H9 (cell line): Measurements from ENCODE around the gene HNRNPH1. TPM values are rescaled to one million over a fixed set of nuclear protein-coding genes. Genes with fewer than 3 reads are reported as not detected.

Source experiments
- DNase-seq: peaks from one replicate; pipeline ENCODE4 v3.0.0-alpha.2; 2017
- H2AFZ ChIP-seq: one replicate; pipeline ENCODE4 v1.6.1; 2013; ENCODE audit warnings: mild to moderate bottlenecking, low read length, control low read depth, moderate library complexity
- H2AK5ac ChIP-seq: 2 replicates; pipeline ENCODE4 v1.6.1; 2013; ENCODE audit warnings: low read length, control low read depth, mixed read lengths; ENCODE audit not compliant: insufficient read length
- H2BK120ac ChIP-seq: one replicate; pipeline ENCODE4 v1.6.1; 2013; ENCODE audit warnings: low read depth, mild to moderate bottlenecking, low read length, control low read depth, inconsistent platforms; ENCODE audit not compliant: poor library complexity, severe bottlenecking
- H2BK12ac ChIP-seq: 2 replicates; pipeline ENCODE4 v1.6.1; 2013; ENCODE audit warnings: low read length, control low read depth, mixed read lengths, low read depth; ENCODE audit not compliant: insufficient read length
- H2BK15ac ChIP-seq: 2 replicates; pipeline ENCODE4 v1.6.1; 2013; ENCODE audit warnings: low read depth, low read length, control low read depth
- H2BK20ac ChIP-seq: one replicate; pipeline ENCODE4 v1.6.1; 2013; ENCODE audit warnings: low read depth, mild to moderate bottlenecking, low read length, control low read depth, inconsistent platforms; ENCODE audit not compliant: poor library complexity, severe bottlenecking
- H2BK5ac ChIP-seq: 2 replicates; pipeline ENCODE4 v1.6.1; 2013; ENCODE audit warnings: low read length, control low read depth, mixed read lengths; ENCODE audit not compliant: insufficient read length
- H3K14ac ChIP-seq: 2 replicates; pipeline ENCODE4 v1.6.1; 2013; ENCODE audit warnings: low read length, control low read depth; ENCODE audit not compliant: insufficient read depth
- H3K18ac ChIP-seq: 2 replicates; pipeline ENCODE4 v1.6.1; 2013; ENCODE audit warnings: low read depth, mild to moderate bottlenecking, mixed read lengths, low read length, control low read depth; ENCODE audit not compliant: insufficient read length
- H3K23ac ChIP-seq: 2 replicates; pipeline ENCODE4 v1.6.1; 2013; ENCODE audit warnings: low read length, control low read depth, mixed read lengths, low read depth; ENCODE audit not compliant: insufficient read length
- H3K23me2 ChIP-seq: 2 replicates; pipeline ENCODE4 v1.6.1; 2013; ENCODE audit warnings: low read depth, mild to moderate bottlenecking, mixed read lengths, low read length, control low read depth; ENCODE audit not compliant: insufficient read length, poor library complexity, severe bottlenecking
- H3K27ac ChIP-seq: 2 replicates; pipeline ENCODE4 v1.5.1; 2013; ENCODE audit warnings: low read length, control low read depth, mixed read lengths, low read depth; ENCODE audit not compliant: insufficient read length
- H3K27me3 ChIP-seq: 2 replicates; pipeline ENCODE4 v1.6.1; 2013; ENCODE audit warnings: low read length, control low read depth, inconsistent platforms; ENCODE audit not compliant: insufficient read depth
- H3K4ac ChIP-seq: 2 replicates; pipeline ENCODE4 v1.6.1; 2013; ENCODE audit warnings: low read depth, mild to moderate bottlenecking, control low read depth, inconsistent platforms, low read length, moderate library complexity
- H3K4me1 ChIP-seq: 2 replicates; pipeline ENCODE4 v1.6.1; 2013; ENCODE audit warnings: low read length, control low read depth, inconsistent platforms; ENCODE audit not compliant: insufficient read depth
- H3K4me2 ChIP-seq: 2 replicates; pipeline ENCODE4 v1.6.1; 2013; ENCODE audit warnings: low read length, control low read depth, mixed read lengths; ENCODE audit not compliant: insufficient read length, insufficient read depth
- H3K56ac ChIP-seq: 2 replicates; pipeline ENCODE4 v1.6.1; 2013; ENCODE audit warnings: low read depth, mild to moderate bottlenecking, mixed read lengths, low read length, control low read depth; ENCODE audit not compliant: insufficient read length
- H3K79me1 ChIP-seq: 2 replicates; pipeline ENCODE4 v1.6.1; 2013; ENCODE audit warnings: low read depth, mild to moderate bottlenecking, moderate library complexity, low read length, control low read depth, inconsistent platforms; ENCODE audit not compliant: insufficient read depth, poor library complexity, severe bottlenecking
- H3K79me2 ChIP-seq: 2 replicates; pipeline ENCODE4 v1.6.1; 2013; ENCODE audit warnings: low read length, control low read depth, inconsistent platforms; ENCODE audit not compliant: insufficient read depth
- H3K9ac ChIP-seq: 2 replicates; pipeline ENCODE4 v1.6.1; 2013; ENCODE audit warnings: low read length, control low read depth, mixed read lengths; ENCODE audit not compliant: insufficient read length; ENCODE audit errors: extremely low read depth
- H3K9me3 ChIP-seq: one replicate; pipeline ENCODE4 v1.6.1; 2013; ENCODE audit warnings: low read depth, low read length, inconsistent platforms; ENCODE audit not compliant: control insufficient read depth
- H3T11ph ChIP-seq: one replicate; pipeline ENCODE4 v1.6.1; 2013; ENCODE audit warnings: mild to moderate bottlenecking, low read length, control low read depth, inconsistent platforms
- H4K20me1 ChIP-seq: one replicate; pipeline ENCODE4 v1.6.1; 2013; ENCODE audit not compliant: control insufficient read depth, insufficient read length, insufficient read depth
- H4K5ac ChIP-seq: 2 replicates; pipeline ENCODE4 v1.6.1; 2013; ENCODE audit warnings: low read depth, mild to moderate bottlenecking, mixed read lengths, low read length, control low read depth; ENCODE audit not compliant: insufficient read length
- H4K8ac ChIP-seq: replicated peaks from 2 replicates; pipeline ENCODE4 v1.6.1; 2013; ENCODE audit warnings: low read length, control low read depth, mixed read lengths, low read depth; ENCODE audit not compliant: insufficient read length
- H4K91ac ChIP-seq: 2 replicates; pipeline ENCODE4 v1.6.1; 2013; ENCODE audit warnings: low read depth, mild to moderate bottlenecking, moderate library complexity, mixed read lengths, low read length, control low read depth; ENCODE audit not compliant: insufficient read length
- H3K27ac Mint-ChIP-seq, 3 experiments: 2 replicates in 2 of 3; 3 replicates in 1 of 3; pipeline ENCODE4 v1.8.0; 2020 to 2021; ENCODE audit warnings: mixed read lengths in 3 of 3, mild to moderate bottlenecking in 1 of 3, moderate library complexity in 1 of 3
- H3K27me3 Mint-ChIP-seq: 2 replicates; pipeline ENCODE4 v1.8.0; 2021; ENCODE audit warnings: low read depth, mild to moderate bottlenecking, moderate library complexity, mixed read lengths
- H3K36me3 Mint-ChIP-seq, 3 experiments: 2 replicates in 2 of 3; 3 replicates in 1 of 3; pipeline ENCODE4 v1.8.0; 2020 to 2021; ENCODE audit warnings: low read depth in 3 of 3, mixed read lengths in 3 of 3; ENCODE audit not compliant: insufficient read depth in 1 of 3
- H3K4me1 Mint-ChIP-seq, 2 experiments: 2 replicates each; pipeline ENCODE4 v1.8.0; 2020; ENCODE audit warnings: mixed read lengths in 2 of 2
- H3K4me3 Mint-ChIP-seq, 2 experiments: 2 replicates in 1 of 2; 3 replicates in 1 of 2; pipeline ENCODE4 v1.8.0; 2020 to 2021; ENCODE audit warnings: mild to moderate bottlenecking in 2 of 2, mixed read lengths in 2 of 2, moderate library complexity in 1 of 2
- H3K9me3 Mint-ChIP-seq, 2 experiments: 2 replicates in 1 of 2; 3 replicates in 1 of 2; pipeline ENCODE4 v1.8.0; 2020; ENCODE audit warnings: mild to moderate bottlenecking in 2 of 2, mixed read lengths in 2 of 2, moderate library complexity in 1 of 2
- CTCF ChIP-seq: fragments of 200-600 bp; sonication (generic); conservative IDR thresholded peaks from 3 replicates; pipeline ENCODE4 v1.8.0; 2021; ENCODE audit warnings: antibody characterized with exemption, mild to moderate bottlenecking
- WGBS: extraction: QIAGEN DNeasy Blood & Tissue Kit; methylation state at CpG from one replicate; pipeline ENCODE4 v1.1.7; 2013; ENCODE audit warnings: missing lambda C conversion rate, low lambda C conversion rate, mixed read lengths; ENCODE audit not compliant: insufficient read length; ENCODE audit errors: extremely low coverage; 5-methylcytosine and 5-hydroxymethylcytosine counted together
- total RNA-seq: library from RNA; stranded (reverse); gene quantifications from 2 replicates; pipeline ENCODE4 v1.2.1, GENCODE V29; 2021

HNRNPH1 gene
- total RNA-seq, 1 experiment from 2014 or later, result 1,066 TPM

GRCh38 chr5:179610109-179610902 is 13.2 kb downstream of the HNRNPH1 start:
- peaks cover 15 to 18% of the 10 kb centered on the region in 2 experiments for H3K4me1 Mint-ChIP-seq
- Histone ChIP-seq H3K79me1 (no peaks in the 10 kb centered on the region), H3K9ac (no peak overlapping the region), H3K23me2 (no peaks in the 10 kb centered on the region), H3K4ac (no peak overlapping the region), H2AFZ (no peak overlapping the region), H3K9me3 (no peaks in the 10 kb centered on the region), H2BK15ac (no peak overlapping the region), H4K91ac (no peak overlapping the region), H3K23ac (no peak overlapping the region), H4K8ac (no peak overlapping the region), H2BK120ac (no peak overlapping the region), H4K5ac (no peak overlapping the region), H3K4me1 (no peaks in the 10 kb centered on the region), H2BK12ac (no peak overlapping the region), H3K18ac (no peak overlapping the region), H3K27me3 (no peaks in the 10 kb centered on the region), H2AK5ac (no peak overlapping the region), H3K79me2 (no peaks in the 10 kb centered on the region), H3T11ph (no peak overlapping the region), H3K27ac (no peak overlapping the region), H2BK20ac (no peak overlapping the region), H4K20me1 (no peaks in the 10 kb centered on the region), H3K14ac (no peak overlapping the region), H3K56ac (no peak overlapping the region), H3K4me2 (no peak overlapping the region), H2BK5ac (no peak overlapping the region)
- no peaks in the 10 kb centered on the region; a peak in 1 of 5 replicates for H3K9me3 Mint-ChIP-seq
- TF ChIP-seq CTCF, result no peak
- peak overlapping the region; percentile 31 to 74 (median 71); a peak in 6 of 7 replicates for H3K27ac Mint-ChIP-seq
- no CpG with 5 or more reads among the region's 23 CpGs for WGBS
- H3K36me3 Mint-ChIP-seq, result peaks cover 39 to 95% (median 76%) of the 10 kb centered on the region in 3 experiments
- no peak for DNase-seq
- H3K4me3 Mint-ChIP-seq, result no peak overlapping the region; a peak in 1 of 5 replicates
- H3K27me3 Mint-ChIP-seq, result peaks cover 1% of the 10 kb centered on the region
